GM18502 (cell line): Measurements from ENCODE around the gene ARID1A.
A peak's percentile ranks its signal among the peaks of the same experiment; 100 is the strongest.
"Not testable (repeated sequence)": the region's sequence is repeated elsewhere in the genome, so short reads cannot be mapped to it uniquely, and the experiment has no call there.

Experiments used
- ATAC-seq: cut with Tn5 transposase; IDR thresholded peaks from one replicate; pipeline ENCODE4 v1.9.1; 2021; ENCODE audit warnings: mild to moderate bottlenecking; ENCODE audit not compliant: unreplicated experiment, poor library complexity

ARID1A gene

GRCh38 chr1:26725904-26726303, 30.1 kb downstream of the ARID1A start:
- ATAC-seq: not testable (repeated sequence)

- no peak for ATAC-seq
Observed at GRCh38 chr1:26726784-26727183, 31.0 kb downstream of the ARID1A start.

GRCh38 chr1:26727476-26727875, 31.7 kb downstream of the ARID1A start:
- no peak for ATAC-seq

- no peak for ATAC-seq
Observed at GRCh38 chr1:26728645-26729044, 32.8 kb downstream of the ARID1A start.

- ATAC-seq: no peak
Observed at GRCh38 chr1:26729633-26730032, 33.8 kb downstream of the ARID1A start.

- no peak for ATAC-seq
Observed at GRCh38 chr1:26730695-26731094, 34.9 kb downstream of the ARID1A start.

- ATAC-seq: no peak
Observed at GRCh38 chr1:26731233-26731902, 35.6 kb downstream of the ARID1A start.

- no peak for ATAC-seq
Observed at GRCh38 chr1:26733392-26733791, 37.6 kb downstream of the ARID1A start.

GRCh38 chr1:26733982-26734381, 38.2 kb downstream of the ARID1A start:
- no peak for ATAC-seq

GRCh38 chr1:26734501-26735058, 38.8 kb downstream of the ARID1A start:
- no peak for ATAC-seq

GRCh38 chr1:26739329-26739914, 43.6 kb downstream of the ARID1A start:
- no peak for ATAC-seq

- ATAC-seq: no peak
Observed at GRCh38 chr1:26740023-26740634, 44.3 kb downstream of the ARID1A start.

GRCh38 chr1:26740952-26741351, 45.1 kb downstream of the ARID1A start:
- ATAC-seq: no peak

- peak; percentile 3 for ATAC-seq
Observed at GRCh38 chr1:26743426-26744059, 47.7 kb downstream of the ARID1A start.

- ATAC-seq: peak; percentile 97
Observed at GRCh38 chr1:26744075-26744959, 48.5 kb downstream of the ARID1A start.

- no peak for ATAC-seq
Observed at GRCh38 chr1:26745191-26745590, 49.4 kb downstream of the ARID1A start.

- ATAC-seq: no peak
Observed at GRCh38 chr1:26747048-26747447, 51.2 kb downstream of the ARID1A start.

GRCh38 chr1:26748351-26748750, 52.5 kb downstream of the ARID1A start:
- no peak for ATAC-seq

GRCh38 chr1:26749458-26749857, 53.6 kb downstream of the ARID1A start:
- no peak for ATAC-seq

- ATAC-seq: no peak
Observed at GRCh38 chr1:26750428-26750827, 54.6 kb downstream of the ARID1A start.
